K562 (cell line): Measurements from ENCODE around the gene LENEP. TPM values are rescaled to one million over a fixed set of nuclear protein-coding genes. Genes with fewer than 3 reads are reported as not detected.

Source experiments
- ZNF23 ChIP-seq: fragments of 250-450 bp; sonication (Bioruptor Pico); IDR thresholded peaks from 2 replicates; pipeline ENCODE4 v1.4.0; 2020; ENCODE audit warnings: mild to moderate bottlenecking
- polyA plus RNA-seq, 8 experiments: library from polyadenylated mRNA; depleted of rRNA in 4 of 8; stranded (reverse) in 5 of 8; unstranded in 3 of 8; fragments of >200 nt; fragmentation: Nextera tagmentation in 2 of 8; fragmentation: Illumina TruSeq in 1 of 8; extraction: Ambion mirVana in 2 of 8; extraction: Trizol in 1 of 8; gene quantifications; 2 replicates each; pipeline versions ENCODE4 v1.2.1 to v1.2.3, GENCODE V29; 2011 to 2014; ENCODE audit warnings: inconsistent platforms in 1 of 8, missing spikeins in 1 of 8
- total RNA-seq, 7 experiments: library from RNA; depleted of rRNA in 6 of 7; stranded (reverse); fragments of >200 nt in 6 of 7; fragmentation: Illumina TruSeq in 2 of 7; extraction: Trizol in 2 of 7; gene quantifications; 2 replicates each; pipeline versions ENCODE4 v1.2.1 to v1.2.3, GENCODE V29; 2011 to 2021; ENCODE audit warnings: low replicate concordance in 1 of 7
- TF ChIP-seq, protein P1 (sequence below): fragments of 450-650 bp; IDR thresholded peaks from 2 replicates; pipeline ENCODE4 v1.6.1; 2016; ENCODE audit warnings: mild to moderate bottlenecking, moderate library complexity
- TF ChIP-seq, protein P2 (sequence below): fragments of 200-600 bp; sonication (generic); IDR thresholded peaks from one replicate; pipeline ENCODE4 v1.6.1; 2012; ENCODE audit warnings: mild to moderate bottlenecking, low read depth, low read length, inconsistent platforms

Gene LENEP
- total and polyA plus RNA-seq, 9 of the 15 experiments (the other 6 are each of a cell fraction or from before 2014, with no cell fraction given), result 0.23 to 0.87 (median 0.67) TPM; not detected in 5

GRCh38 chr1:154973344-154974101, 19.9 kb upstream of the LENEP start (continued):
- TF ChIP-seq, protein P1, sequence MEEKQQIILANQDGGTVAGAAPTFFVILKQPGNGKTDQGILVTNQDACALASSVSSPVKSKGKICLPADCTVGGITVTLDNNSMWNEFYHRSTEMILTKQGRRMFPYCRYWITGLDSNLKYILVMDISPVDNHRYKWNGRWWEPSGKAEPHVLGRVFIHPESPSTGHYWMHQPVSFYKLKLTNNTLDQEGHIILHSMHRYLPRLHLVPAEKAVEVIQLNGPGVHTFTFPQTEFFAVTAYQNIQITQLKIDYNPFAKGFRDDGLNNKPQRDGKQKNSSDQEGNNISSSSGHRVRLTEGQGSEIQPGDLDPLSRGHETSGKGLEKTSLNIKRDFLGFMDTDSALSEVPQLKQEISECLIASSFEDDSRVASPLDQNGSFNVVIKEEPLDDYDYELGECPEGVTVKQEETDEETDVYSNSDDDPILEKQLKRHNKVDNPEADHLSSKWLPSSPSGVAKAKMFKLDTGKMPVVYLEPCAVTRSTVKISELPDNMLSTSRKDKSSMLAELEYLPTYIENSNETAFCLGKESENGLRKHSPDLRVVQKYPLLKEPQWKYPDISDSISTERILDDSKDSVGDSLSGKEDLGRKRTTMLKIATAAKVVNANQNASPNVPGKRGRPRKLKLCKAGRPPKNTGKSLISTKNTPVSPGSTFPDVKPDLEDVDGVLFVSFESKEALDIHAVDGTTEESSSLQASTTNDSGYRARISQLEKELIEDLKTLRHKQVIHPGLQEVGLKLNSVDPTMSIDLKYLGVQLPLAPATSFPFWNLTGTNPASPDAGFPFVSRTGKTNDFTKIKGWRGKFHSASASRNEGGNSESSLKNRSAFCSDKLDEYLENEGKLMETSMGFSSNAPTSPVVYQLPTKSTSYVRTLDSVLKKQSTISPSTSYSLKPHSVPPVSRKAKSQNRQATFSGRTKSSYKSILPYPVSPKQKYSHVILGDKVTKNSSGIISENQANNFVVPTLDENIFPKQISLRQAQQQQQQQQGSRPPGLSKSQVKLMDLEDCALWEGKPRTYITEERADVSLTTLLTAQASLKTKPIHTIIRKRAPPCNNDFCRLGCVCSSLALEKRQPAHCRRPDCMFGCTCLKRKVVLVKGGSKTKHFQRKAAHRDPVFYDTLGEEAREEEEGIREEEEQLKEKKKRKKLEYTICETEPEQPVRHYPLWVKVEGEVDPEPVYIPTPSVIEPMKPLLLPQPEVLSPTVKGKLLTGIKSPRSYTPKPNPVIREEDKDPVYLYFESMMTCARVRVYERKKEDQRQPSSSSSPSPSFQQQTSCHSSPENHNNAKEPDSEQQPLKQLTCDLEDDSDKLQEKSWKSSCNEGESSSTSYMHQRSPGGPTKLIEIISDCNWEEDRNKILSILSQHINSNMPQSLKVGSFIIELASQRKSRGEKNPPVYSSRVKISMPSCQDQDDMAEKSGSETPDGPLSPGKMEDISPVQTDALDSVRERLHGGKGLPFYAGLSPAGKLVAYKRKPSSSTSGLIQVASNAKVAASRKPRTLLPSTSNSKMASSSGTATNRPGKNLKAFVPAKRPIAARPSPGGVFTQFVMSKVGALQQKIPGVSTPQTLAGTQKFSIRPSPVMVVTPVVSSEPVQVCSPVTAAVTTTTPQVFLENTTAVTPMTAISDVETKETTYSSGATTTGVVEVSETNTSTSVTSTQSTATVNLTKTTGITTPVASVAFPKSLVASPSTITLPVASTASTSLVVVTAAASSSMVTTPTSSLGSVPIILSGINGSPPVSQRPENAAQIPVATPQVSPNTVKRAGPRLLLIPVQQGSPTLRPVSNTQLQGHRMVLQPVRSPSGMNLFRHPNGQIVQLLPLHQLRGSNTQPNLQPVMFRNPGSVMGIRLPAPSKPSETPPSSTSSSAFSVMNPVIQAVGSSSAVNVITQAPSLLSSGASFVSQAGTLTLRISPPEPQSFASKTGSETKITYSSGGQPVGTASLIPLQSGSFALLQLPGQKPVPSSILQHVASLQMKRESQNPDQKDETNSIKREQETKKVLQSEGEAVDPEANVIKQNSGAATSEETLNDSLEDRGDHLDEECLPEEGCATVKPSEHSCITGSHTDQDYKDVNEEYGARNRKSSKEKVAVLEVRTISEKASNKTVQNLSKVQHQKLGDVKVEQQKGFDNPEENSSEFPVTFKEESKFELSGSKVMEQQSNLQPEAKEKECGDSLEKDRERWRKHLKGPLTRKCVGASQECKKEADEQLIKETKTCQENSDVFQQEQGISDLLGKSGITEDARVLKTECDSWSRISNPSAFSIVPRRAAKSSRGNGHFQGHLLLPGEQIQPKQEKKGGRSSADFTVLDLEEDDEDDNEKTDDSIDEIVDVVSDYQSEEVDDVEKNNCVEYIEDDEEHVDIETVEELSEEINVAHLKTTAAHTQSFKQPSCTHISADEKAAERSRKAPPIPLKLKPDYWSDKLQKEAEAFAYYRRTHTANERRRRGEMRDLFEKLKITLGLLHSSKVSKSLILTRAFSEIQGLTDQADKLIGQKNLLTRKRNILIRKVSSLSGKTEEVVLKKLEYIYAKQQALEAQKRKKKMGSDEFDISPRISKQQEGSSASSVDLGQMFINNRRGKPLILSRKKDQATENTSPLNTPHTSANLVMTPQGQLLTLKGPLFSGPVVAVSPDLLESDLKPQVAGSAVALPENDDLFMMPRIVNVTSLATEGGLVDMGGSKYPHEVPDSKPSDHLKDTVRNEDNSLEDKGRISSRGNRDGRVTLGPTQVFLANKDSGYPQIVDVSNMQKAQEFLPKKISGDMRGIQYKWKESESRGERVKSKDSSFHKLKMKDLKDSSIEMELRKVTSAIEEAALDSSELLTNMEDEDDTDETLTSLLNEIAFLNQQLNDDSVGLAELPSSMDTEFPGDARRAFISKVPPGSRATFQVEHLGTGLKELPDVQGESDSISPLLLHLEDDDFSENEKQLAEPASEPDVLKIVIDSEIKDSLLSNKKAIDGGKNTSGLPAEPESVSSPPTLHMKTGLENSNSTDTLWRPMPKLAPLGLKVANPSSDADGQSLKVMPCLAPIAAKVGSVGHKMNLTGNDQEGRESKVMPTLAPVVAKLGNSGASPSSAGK, result no peak
- TF ChIP-seq ZNF23, result no peak
- TF ChIP-seq, protein P2, sequence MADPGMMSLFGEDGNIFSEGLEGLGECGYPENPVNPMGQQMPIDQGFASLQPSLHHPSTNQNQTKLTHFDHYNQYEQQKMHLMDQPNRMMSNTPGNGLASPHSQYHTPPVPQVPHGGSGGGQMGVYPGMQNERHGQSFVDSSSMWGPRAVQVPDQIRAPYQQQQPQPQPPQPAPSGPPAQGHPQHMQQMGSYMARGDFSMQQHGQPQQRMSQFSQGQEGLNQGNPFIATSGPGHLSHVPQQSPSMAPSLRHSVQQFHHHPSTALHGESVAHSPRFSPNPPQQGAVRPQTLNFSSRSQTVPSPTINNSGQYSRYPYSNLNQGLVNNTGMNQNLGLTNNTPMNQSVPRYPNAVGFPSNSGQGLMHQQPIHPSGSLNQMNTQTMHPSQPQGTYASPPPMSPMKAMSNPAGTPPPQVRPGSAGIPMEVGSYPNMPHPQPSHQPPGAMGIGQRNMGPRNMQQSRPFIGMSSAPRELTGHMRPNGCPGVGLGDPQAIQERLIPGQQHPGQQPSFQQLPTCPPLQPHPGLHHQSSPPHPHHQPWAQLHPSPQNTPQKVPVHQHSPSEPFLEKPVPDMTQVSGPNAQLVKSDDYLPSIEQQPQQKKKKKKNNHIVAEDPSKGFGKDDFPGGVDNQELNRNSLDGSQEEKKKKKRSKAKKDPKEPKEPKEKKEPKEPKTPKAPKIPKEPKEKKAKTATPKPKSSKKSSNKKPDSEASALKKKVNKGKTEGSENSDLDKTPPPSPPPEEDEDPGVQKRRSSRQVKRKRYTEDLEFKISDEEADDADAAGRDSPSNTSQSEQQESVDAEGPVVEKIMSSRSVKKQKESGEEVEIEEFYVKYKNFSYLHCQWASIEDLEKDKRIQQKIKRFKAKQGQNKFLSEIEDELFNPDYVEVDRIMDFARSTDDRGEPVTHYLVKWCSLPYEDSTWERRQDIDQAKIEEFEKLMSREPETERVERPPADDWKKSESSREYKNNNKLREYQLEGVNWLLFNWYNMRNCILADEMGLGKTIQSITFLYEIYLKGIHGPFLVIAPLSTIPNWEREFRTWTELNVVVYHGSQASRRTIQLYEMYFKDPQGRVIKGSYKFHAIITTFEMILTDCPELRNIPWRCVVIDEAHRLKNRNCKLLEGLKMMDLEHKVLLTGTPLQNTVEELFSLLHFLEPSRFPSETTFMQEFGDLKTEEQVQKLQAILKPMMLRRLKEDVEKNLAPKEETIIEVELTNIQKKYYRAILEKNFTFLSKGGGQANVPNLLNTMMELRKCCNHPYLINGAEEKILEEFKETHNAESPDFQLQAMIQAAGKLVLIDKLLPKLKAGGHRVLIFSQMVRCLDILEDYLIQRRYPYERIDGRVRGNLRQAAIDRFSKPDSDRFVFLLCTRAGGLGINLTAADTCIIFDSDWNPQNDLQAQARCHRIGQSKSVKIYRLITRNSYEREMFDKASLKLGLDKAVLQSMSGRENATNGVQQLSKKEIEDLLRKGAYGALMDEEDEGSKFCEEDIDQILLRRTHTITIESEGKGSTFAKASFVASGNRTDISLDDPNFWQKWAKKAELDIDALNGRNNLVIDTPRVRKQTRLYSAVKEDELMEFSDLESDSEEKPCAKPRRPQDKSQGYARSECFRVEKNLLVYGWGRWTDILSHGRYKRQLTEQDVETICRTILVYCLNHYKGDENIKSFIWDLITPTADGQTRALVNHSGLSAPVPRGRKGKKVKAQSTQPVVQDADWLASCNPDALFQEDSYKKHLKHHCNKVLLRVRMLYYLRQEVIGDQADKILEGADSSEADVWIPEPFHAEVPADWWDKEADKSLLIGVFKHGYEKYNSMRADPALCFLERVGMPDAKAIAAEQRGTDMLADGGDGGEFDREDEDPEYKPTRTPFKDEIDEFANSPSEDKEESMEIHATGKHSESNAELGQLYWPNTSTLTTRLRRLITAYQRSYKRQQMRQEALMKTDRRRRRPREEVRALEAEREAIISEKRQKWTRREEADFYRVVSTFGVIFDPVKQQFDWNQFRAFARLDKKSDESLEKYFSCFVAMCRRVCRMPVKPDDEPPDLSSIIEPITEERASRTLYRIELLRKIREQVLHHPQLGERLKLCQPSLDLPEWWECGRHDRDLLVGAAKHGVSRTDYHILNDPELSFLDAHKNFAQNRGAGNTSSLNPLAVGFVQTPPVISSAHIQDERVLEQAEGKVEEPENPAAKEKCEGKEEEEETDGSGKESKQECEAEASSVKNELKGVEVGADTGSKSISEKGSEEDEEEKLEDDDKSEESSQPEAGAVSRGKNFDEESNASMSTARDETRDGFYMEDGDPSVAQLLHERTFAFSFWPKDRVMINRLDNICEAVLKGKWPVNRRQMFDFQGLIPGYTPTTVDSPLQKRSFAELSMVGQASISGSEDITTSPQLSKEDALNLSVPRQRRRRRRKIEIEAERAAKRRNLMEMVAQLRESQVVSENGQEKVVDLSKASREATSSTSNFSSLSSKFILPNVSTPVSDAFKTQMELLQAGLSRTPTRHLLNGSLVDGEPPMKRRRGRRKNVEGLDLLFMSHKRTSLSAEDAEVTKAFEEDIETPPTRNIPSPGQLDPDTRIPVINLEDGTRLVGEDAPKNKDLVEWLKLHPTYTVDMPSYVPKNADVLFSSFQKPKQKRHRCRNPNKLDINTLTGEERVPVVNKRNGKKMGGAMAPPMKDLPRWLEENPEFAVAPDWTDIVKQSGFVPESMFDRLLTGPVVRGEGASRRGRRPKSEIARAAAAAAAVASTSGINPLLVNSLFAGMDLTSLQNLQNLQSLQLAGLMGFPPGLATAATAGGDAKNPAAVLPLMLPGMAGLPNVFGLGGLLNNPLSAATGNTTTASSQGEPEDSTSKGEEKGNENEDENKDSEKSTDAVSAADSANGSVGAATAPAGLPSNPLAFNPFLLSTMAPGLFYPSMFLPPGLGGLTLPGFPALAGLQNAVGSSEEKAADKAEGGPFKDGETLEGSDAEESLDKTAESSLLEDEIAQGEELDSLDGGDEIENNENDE, result no peak
